Measurements from ENCODE around the gene CST5.

DNA sequence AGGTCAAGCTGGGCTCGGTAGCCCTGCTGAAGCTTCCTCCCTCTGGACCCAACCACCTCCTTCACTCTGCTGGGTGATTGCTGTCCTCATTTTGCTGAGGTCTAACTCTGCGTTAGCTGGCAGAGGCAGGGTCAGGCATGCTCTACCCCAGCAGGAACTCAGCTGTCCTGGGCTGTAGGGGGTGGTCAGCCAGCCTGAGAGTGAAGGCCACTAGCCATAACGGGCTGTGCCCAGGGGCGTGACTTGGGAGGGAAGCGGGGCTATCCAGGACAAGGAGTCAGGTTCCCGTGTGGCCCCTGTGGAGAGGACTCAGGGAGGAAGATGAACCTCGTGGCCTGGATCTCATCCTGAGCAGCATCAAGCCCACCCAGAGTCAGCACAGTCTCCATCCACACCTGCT, 761 bp downstream of the CST5 start:
- TF ChIP-seq, protein P1, sequence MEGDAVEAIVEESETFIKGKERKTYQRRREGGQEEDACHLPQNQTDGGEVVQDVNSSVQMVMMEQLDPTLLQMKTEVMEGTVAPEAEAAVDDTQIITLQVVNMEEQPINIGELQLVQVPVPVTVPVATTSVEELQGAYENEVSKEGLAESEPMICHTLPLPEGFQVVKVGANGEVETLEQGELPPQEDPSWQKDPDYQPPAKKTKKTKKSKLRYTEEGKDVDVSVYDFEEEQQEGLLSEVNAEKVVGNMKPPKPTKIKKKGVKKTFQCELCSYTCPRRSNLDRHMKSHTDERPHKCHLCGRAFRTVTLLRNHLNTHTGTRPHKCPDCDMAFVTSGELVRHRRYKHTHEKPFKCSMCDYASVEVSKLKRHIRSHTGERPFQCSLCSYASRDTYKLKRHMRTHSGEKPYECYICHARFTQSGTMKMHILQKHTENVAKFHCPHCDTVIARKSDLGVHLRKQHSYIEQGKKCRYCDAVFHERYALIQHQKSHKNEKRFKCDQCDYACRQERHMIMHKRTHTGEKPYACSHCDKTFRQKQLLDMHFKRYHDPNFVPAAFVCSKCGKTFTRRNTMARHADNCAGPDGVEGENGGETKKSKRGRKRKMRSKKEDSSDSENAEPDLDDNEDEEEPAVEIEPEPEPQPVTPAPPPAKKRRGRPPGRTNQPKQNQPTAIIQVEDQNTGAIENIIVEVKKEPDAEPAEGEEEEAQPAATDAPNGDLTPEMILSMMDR (IDR thresholded peaks at IDR 0.05) = no peak
- TF ChIP-seq POLR2A (IDR thresholded peaks at IDR 0.05) = no peak

All from body of pancreas (tissue), 4 donors.